GM20431 (cell line): ENCODE measurements around the gene FOXF1.

Source experiments
- in situ Hi-C: fragments of 300-500 bp; cut with MseI, MboI; formaldehyde crosslinking; loops from one replicate; pipeline ENCODE4 v1.15.0; 2020; ENCODE audit warnings: low sequenced_read_pairs; ENCODE audit not compliant: unreplicated experiment

Gene FOXF1

DNA sequence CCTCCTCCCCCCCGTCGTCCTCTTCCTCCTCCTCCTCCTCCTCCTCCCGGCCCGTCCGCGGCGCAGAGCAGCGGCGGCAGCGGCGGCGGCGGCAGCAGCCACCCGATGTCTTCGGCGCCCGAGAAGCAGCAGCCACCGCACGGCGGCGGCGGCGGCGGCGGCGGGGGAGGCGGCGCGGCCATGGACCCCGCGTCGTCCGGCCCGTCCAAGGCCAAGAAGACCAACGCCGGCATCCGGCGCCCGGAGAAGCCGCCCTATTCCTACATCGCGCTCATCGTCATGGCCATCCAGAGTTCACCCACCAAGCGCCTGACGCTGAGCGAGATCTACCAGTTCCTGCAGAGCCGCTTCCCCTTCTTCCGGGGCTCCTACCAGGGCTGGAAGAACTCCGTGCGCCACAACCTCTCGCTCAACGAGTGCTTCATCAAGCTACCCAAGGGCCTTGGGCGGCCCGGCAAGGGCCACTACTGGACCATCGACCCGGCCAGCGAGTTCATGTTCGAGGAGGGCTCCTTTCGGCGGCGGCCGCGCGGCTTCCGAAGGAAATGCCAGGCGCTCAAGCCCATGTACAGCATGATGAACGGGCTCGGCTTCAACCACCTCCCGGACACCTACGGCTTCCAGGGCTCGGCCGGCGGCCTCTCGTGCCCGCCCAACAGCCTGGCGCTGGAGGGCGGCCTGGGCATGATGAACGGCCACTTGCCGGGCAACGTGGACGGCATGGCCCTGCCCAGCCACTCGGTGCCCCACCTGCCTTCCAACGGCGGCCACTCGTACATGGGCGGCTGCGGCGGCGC lies at the start of gene FOXF1:
Gene FOXF1 (plus strand): TSS at position 63 of the 797 bp plus-strand sequence. CDS start 43 bp downstream, at position 106.
- in situ Hi-C loops: loop anchor here (10.0 to 25.0 kb wide), 2 partner anchors 176 to 698 kb away; no protein-coding TSS in a partner anchor

DNA sequence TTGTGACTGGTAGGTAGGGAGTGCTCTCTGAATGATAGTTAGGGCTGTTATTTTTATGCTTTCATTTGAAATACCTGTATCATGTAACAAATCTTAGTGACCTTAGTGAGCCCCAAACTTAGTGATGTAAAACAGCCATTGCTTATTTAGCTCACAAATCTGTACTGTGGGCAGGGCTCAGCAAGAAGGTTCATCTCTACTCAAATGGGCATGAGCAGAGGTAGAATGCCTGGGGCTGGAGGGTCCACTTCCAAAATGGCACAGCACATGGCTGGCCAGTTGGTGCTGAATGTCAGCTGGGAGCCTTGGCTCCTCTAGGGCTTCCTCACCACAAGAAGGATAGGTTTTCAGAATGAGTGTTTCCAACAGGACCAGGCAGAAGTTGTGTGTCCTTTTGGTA lies 49.3 kb upstream of the FOXF1 start:
- in situ Hi-C loops: no loop called here

DNA sequence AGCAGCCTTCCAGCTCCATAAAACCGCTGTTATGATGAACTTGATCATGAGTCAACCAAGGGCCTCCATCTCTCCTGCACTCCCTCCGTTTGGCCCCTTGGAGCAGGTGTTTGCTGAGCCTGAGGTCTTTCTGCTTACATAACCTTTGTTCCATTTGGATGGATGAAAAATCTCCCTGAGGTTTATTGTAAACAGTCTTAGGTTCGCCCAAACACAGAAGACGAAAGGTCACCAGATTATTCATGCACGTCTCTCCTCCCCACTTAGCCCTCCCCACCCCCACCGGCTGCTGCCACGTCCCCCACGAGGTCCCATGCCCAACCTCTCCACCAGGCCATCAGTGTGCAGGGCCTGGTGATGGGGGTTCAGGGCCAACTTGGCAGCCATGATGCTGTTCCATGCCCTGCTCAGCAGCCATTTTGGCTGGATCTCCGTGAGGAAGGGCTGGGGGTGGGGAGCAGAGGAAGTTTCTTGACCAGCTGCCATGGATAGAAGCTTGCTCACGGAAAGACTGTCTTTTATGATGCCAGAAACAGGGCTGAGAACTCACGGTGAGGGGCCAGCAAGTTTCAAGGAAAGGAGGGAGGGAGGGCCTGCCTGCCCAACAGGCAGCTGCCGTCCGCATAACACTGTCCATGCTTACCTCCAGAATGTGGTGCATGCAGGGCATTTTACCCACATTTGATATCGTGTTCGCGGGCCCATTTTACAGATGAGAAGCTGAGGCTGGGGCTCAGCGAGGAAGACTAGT lies 47.8 kb upstream of the FOXF1 start:
- in situ Hi-C loops: no loop called here

- in situ Hi-C loops: no loop called here
Observed at GRCh38 chr16:86464044-86464443, 46.3 kb upstream of the FOXF1 start.

DNA sequence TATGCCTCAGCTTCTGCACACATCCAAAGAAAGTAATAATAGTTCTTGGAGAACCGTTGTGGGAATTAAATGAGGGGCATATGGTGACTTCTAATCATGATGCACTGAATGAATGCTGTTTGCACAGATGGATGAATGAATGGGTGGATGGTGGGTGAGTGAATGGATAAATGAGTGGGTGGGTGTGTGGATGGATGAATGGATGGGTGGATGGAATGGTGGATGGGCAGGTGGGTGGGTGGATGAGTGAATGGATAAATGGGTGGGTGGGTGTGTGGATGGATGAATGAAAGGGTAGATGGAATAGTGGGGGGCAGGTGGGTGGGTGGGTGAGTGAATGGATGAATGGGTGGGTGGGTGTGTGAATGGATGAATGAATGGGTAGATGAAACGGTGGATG lies 44.9 kb upstream of the FOXF1 start:
- in situ Hi-C loops: no loop called here

GRCh38 chr16:86466696-86467406 lies 43.5 kb upstream of the FOXF1 start:
- in situ Hi-C loops: no loop called here

- in situ Hi-C loops: no loop called here
Observed at GRCh38 chr16:86467490-86467889, 42.8 kb upstream of the FOXF1 start.

- in situ Hi-C loops: no loop called here
Observed at GRCh38 chr16:86470964-86471363, 39.4 kb upstream of the FOXF1 start.

DNA sequence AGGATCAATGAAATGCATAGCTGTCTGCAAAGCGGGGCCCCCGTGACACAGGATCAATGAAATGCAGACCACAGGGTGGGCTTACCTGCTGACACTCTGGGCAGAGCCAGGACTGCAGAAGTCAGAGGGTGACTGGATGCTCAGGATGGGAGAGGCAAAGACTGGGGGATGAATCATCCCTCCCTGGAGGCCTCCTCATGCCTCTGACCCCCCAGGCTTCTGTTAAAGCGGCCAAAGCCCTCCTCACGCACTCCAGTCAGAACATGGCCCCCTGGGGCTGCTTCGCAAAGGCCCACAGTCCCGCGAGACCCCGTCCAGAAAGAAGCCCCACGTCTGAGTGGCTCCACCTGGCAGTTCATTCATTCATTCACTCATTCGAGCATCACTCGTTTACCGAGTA lies 38.4 kb upstream of the FOXF1 start:
- in situ Hi-C loops: no loop called here

GRCh38 chr16:86472366-86472765 lies 38.0 kb upstream of the FOXF1 start:
- in situ Hi-C loops: no loop called here

- in situ Hi-C loops: no loop called here
Observed at GRCh38 chr16:86476956-86477534, 33.3 kb upstream of the FOXF1 start.

- in situ Hi-C loops: no loop called here
Observed at GRCh38 chr16:86477642-86478041, 32.7 kb upstream of the FOXF1 start.

- in situ Hi-C loops: no loop called here
Observed at GRCh38 chr16:86478779-86479178, 31.5 kb upstream of the FOXF1 start.

DNA sequence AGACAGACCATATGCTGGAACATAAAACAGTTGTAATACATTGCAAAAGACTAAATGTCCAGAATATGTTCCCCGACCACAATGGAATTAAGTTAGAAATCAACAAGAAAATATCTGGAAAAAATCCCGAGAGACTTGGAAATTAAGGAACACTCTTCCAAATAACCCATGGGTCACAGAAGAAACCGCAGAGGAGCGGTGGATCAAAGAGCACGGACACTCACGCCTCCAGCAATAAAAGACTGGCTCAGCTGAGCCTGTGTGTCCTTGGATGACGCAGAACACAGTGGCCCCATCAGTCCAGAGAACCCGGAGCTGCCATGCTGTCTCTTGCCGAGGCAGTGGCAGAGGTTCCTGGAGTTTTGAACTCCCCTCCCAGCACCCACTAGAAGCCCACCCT lies 30.9 kb upstream of the FOXF1 start:
- in situ Hi-C loops: no loop called here

GRCh38 chr16:86480444-86480843 lies 29.9 kb upstream of the FOXF1 start:
- in situ Hi-C loops: no loop called here

GRCh38 chr16:86481607-86482006 lies 28.7 kb upstream of the FOXF1 start:
- in situ Hi-C loops: no loop called here

DNA sequence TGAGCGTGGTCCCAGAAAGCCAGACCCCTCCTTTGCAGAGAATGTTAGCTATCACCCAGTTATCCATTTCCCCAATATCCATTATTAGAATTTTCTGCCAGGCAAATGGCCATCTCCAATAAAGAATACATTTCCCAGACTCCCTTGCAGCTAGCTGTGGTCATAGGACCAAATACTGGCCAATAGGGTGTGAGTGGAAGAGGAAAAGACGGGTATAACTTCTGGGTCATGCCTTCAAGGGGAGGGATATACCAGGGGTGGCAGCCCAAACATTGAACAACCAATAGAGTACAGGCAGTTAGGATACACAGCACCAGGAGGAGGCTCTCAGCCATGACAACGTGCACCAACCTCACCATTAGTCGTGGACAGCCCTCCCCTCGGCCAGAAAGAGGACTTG lies 26.1 kb upstream of the FOXF1 start:
- in situ Hi-C loops: no loop called here

DNA sequence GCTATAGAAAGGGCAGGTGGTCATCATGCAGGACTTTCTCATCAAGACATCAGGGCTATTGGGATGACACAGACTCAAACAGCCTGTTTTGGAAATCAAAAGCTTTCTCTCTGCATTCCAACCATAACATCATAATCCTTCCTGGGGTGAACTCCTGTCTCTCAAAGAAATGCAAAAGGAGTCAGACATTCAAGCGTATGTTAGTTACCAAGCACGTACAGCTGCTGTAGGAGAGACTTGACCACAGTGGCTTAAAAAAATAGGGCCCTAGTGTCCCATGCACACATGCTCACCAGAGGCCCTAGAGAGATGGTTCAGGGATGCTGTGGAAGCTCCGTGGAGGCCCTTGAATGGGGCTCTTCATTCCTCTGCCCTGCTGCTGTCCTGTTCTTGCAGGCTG lies 24.6 kb upstream of the FOXF1 start:
- in situ Hi-C loops: no loop called here

- in situ Hi-C loops: no loop called here
Observed at GRCh38 chr16:86490859-86491639, 19.3 kb upstream of the FOXF1 start.

DNA sequence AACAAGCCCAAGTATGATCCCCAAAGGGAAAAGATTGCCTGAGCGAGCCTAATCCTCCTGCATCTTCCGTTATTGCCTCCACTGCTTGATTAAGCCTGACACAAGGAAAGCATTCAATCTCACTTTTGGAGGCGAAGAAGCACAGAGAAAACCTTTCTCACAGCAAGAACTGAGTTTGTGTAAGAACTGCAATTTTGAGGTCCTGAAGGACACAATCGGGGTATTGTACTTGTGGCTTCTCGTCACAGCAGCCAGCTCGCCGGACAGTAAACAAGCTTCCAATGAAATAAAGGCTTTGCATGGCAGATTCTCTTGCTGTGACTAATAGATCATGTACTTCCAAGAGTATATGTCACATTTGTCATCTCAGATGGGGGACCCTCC lies 18.7 kb upstream of the FOXF1 start:
- in situ Hi-C loops: no loop called here
